Prostate gland (tissue), 2 donors: ENCODE measurements around the gene IFNLR1.

Source experiments
- POLR2A ChIP-seq: fragments of 450-650 bp; IDR thresholded peaks from one replicate; pipeline ENCODE4 v1.6.1; 2016; ENCODE audit warnings: antibody characterized with exemption, mild to moderate bottlenecking
- POLR2AphosphoS5 ChIP-seq: sonication (generic); formaldehyde crosslinking; IDR thresholded peaks from one replicate; pipeline ENCODE4 v1.6.1; 2017; ENCODE audit warnings: antibody characterized with exemption
- TF ChIP-seq, protein P1 (sequence below), 4 experiments: fragments of 200-600 bp in 2 of 4; fragments of 450-650 bp in 2 of 4; sonication (generic) in 2 of 4; IDR thresholded peaks; 1 replicate in 3 of 4; 2 replicates in 1 of 4; pipeline ENCODE4 v1.5.1; 2016 to 2019; ENCODE audit warnings: antibody characterized with exemption in 4 of 4, mild to moderate bottlenecking in 2 of 4, moderate library complexity in 2 of 4

DNA sequence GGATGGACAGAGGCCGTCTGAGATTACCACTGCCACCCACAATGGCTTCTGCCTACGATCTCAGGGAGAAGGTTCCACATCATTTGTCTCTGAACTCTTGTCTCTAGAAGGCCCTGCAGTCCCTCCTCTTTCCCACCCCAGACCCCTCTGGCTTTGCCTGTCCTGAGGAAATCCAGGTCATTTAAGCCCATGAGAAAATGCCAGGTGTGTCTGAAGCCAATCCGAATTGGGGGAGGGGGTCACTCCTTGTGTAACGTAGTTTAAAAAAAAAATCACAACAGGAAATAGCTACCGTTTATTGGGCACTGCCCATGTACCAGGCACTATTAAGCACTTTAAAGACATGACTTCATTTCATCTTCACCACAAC, 67.6 kb downstream of the IFNLR1 start:
- TF ChIP-seq POLR2A (no peak), POLR2AphosphoS5 (no peak)
- TF ChIP-seq, protein P1, sequence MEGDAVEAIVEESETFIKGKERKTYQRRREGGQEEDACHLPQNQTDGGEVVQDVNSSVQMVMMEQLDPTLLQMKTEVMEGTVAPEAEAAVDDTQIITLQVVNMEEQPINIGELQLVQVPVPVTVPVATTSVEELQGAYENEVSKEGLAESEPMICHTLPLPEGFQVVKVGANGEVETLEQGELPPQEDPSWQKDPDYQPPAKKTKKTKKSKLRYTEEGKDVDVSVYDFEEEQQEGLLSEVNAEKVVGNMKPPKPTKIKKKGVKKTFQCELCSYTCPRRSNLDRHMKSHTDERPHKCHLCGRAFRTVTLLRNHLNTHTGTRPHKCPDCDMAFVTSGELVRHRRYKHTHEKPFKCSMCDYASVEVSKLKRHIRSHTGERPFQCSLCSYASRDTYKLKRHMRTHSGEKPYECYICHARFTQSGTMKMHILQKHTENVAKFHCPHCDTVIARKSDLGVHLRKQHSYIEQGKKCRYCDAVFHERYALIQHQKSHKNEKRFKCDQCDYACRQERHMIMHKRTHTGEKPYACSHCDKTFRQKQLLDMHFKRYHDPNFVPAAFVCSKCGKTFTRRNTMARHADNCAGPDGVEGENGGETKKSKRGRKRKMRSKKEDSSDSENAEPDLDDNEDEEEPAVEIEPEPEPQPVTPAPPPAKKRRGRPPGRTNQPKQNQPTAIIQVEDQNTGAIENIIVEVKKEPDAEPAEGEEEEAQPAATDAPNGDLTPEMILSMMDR (IDR thresholded peaks at IDR 0.05), result no peak
